Caki2 (cell line): ENCODE measurements around the gene NEAT1. TPM values are rescaled to one million over a fixed set of nuclear protein-coding genes. Genes with fewer than 3 reads are reported as not detected.
"Not testable (repeated sequence)": the region's sequence is repeated elsewhere in the genome, so short reads cannot be mapped to it uniquely, and the experiment has no call there.

ENCODE experiments used
- DNase-seq: peaks from one replicate; pipeline ENCODE4 v3.0.0-alpha.2; 2015; ENCODE audit warnings: low read depth
- in situ Hi-C: cut with HindIII; loops from 2 replicates; pipeline ENCODE4 v1.10.0; 2016; ENCODE audit warnings: low sequenced_read_pairs, low pct_unique_long_range_greater_than_20kb, mixed read lengths
- total RNA-seq: library from RNA; depleted of rRNA; stranded (reverse); fragments of >200 nt; shearing (Covaris generic); gene quantifications from 2 replicates; pipeline ENCODE4 v1.2.3, GENCODE V29; 2014; ENCODE audit warnings: low replicate concordance

The NEAT1 gene
- total RNA-seq, 1 experiment from 2014 or later: 2.3 TPM

DNA sequence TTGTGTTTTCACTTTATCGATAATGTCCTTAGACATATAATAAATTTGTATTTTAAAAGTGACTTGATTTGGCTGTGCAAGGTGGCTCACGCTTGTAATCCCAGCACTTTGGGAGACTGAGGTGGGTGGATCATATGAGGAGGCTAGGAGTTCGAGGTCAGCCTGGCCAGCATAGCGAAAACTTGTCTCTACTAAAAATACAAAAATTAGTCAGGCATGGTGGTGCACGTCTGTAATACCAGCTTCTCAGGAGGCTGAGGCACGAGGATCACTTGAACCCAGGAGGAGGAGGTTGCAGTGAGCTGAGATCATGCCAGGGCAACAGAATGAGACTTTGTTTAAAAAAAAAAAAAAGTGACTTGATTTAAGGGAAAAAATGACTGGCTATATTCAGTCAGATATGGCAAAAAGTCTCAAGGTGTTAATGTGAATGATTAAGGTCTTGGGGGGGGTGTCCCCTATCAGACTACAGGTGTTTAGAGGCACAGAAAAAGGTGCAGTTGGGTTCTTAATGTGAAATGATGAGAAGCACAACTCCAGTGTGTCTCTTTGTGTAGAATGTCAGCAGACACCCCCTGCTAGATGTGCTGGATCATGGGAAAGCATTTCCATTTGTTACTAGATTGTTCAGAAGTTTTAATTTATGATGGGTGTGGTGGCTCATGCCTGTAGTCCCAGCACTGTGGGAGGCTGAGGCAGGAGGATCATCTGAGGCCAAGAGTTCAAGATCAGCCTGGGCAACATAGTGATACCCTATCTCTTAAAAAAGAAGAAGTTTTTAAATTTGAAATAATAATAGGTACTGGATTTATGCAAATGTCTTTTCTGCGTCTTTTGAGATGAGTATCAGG is 17.0 kb downstream of the NEAT1 start:
- DNase-seq: peak; percentile 44
- in situ Hi-C loops: no loop called here

DNA sequence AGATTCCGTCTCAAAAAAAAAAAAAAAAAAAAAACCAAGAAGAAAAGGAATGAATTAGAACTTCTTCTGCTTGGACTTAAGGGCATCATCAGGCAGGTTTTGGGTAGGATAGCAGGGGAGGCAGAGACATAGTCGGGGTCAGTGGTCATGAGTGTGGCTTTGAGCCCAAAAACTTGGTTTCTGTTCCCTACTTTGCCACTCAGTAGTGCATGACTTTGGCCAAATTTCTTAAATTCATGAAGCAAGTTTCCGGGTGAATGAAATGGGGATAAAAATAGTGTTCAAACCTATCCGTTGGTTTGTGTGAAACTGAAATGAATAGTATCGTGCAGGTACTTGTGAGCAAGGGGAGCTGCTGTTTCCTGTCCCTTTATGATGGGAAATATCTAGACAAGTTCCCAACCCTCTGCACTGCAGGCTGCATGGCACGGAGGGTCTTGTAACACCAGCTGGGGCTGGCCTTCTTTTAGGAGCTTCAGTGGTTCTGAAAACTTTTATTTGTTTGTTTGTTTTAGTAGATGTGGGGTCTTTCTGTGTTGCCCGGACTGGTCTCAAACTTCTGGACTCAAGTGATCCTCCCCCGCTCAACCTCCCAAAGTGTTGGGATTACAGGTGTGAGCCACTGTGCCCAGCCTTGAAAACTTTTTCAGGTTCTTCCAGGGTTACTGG is 18.4 kb downstream of the NEAT1 start:
- in situ Hi-C loops: no loop called here
- peak; percentile 46 for DNase-seq

DNA sequence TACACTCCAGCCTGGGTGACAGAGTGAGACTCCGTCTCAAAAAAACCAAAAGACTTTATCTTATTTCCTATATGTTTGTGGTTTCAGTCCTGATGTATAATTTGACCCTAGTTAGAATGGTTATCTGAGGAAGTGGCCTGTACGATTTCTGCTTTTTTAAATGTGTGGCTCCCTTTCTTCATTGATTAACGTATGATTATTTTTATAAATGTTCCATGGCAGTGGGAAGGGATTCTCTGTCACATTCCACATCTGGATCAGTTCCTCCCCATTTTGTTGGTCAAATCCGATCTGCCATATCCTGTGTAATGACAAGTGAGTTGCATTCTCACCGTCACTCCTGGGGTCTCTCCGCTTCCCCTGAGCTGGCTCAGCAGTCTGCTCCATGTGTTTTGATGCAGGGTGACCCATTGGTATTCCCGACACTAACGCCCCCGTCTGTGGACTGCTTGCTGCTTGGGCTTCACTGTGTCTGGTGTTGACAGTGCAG is 20.3 kb downstream of the NEAT1 start:
- in situ Hi-C loops: no loop called here
- DNase-seq: peak; percentile 25

DNA sequence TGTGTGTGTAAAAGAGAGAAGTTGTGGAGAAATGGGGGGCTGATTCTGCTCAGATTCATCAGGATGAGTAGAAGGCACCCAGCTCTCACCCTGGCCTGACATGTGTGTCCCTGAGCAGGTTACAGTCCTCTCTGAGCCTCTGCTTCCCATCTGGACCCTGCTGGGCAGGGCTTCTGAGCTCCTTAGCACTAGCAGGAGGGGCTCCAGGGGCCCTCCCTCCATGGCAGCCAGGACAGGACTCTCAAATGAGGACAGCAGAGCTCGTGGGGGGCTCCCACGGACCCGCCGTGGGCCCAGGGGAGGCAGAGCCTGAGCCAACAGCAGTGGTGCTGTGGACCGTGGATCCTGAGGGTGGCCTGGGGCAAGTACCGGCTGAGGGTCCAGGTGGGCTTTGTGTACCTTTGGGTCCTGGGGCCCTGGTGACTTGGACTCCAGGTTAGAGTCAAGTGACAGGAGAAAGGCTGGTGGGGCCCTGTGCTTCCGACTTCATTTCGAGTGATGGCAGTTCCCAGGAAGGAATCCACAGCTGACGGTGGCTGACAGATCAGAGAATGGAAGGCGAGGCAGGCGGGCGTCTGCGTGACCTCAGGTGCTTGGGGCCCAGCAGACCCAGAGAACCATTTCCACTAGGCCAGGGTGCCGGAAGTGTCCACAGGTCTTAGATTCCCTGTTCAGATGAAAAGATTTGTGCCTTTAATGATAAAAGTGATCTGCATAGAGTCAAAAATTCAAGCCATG is 21.9 kb downstream of the NEAT1 start:
- DNase-seq: no peak

DNA sequence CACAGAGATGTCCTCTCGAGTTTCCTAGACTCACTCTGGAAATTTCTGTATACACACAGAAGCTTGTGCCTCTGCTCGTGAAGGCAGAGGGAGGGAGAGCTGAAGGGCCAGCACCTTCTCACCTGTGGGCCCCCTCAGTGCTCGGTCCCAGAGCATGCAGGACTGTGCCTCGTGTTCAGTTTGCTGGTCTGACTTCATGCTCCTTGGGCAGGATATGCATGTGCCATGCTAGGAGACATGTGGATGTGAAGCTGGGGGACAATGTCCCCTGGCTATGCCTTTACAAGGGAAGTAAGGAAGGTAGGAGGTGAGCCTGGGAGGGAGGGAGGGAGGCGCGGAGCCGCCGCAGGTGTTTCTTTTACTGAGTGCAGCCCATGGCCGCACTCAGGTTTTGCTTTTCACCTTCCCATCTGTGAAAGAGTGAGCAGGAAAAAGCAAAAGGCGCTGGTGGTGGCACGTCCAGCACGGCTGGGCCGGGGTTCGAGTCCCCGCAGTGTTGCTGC is 22.6 kb downstream of the NEAT1 start:
- in situ Hi-C loops: no loop called here
- DNase-seq: no peak

More for the DNA sequence above, 21.9 kb downstream of the NEAT1 start:
- in situ Hi-C loops: no loop called here

DNA sequence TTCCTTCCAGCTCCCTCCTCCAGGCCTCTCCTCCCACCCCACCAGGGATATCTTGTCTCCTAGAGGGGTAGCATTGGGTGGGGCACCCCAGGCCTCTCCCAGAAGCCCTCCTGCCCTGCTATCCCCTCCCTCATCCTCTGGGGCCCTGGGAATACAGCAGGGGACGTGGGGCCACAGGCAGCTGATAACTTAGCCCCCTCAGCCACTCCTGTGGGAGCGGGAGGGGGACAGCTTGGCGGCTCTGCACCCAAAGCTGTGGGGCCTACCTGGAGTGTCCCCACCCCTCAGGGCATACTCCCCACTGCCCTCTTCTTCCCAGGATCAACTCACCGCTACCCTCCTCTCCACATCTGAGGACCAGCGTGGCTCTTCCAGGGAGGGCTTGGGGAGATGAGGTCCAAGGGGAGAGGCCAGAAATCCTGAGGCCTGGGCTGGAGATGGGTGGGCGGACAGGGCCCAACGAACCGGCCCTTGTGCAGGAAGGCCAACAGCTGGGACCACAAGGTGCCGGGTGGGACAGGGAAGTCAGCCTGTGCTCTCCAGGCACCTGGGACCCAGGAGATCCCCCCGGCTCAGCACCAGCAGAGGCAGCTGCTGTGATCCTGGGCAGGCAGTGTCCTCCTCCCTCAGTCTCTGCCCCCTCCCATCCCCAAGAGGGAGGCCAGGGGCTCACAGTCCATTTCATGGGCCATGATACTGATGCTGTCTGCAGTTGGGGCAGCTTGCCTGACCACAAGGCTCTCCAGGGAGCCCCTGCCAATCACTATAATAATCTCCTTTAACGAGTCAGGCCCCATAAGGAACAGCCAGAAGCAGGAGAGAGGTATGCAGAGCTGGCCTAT is 23.2 kb downstream of the NEAT1 start:
- peak; percentile 46 for DNase-seq
- in situ Hi-C loops: no loop called here

DNA sequence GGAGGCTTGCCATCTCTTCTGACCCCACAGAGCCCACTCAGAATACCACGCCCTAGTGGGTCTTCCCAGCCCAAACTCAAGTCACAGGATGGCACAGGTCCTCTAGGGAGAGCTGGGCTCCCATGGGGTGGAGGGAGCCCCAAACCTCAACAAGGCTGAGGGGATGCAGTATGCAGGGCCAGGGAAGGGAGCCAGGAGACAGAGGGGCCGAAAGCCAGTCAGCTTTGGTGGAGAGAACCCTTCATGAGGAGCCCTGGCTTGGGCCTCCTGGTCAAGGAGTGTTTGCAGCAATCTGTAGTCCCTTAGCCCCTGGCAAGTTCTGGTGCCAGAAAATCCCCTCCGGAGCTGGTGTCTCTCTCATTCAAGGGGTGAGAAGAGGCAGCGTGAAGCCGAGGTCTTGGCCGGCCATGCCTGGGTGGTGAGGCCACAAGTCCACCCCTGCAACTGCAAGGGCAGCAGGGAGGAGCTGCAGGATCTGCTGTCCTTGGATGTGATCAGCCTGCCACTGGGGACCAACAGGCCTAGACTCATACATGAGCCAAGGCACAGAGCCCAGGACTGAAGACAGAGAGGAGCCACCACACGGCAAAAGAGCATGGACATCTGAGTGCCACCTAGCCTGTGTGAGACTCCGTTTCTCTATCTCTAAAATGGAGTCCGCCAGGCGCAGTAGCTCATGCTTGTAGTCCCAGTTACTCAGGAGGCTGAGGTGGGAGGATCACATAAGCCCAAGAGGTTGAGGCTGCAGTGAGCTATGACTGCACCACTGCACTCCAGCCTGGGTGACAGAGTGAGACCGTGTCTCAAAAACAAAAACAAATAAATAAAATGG is 24.1 kb downstream of the NEAT1 start:
- peak; percentile 48 for DNase-seq
- in situ Hi-C loops: no loop called here

DNA sequence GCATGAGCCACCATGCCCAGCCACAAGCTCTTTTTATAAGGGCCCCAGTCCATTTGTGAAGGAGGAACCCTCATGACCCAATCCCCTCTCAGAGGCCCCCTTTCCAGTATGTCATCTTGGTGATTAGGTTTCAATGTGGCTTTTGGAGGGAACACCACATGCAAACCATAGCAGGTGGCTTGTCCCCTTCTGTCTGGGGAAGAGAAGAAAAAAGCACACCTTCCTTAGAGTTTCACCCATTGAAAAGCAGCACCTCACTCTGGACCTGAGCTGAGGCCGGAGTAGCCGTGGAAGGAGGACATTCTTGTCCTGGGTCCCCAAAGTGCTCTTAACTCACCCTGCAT is 25.4 kb downstream of the NEAT1 start:
- DNase-seq: peak; percentile 27
- in situ Hi-C loops: no loop called here

DNA sequence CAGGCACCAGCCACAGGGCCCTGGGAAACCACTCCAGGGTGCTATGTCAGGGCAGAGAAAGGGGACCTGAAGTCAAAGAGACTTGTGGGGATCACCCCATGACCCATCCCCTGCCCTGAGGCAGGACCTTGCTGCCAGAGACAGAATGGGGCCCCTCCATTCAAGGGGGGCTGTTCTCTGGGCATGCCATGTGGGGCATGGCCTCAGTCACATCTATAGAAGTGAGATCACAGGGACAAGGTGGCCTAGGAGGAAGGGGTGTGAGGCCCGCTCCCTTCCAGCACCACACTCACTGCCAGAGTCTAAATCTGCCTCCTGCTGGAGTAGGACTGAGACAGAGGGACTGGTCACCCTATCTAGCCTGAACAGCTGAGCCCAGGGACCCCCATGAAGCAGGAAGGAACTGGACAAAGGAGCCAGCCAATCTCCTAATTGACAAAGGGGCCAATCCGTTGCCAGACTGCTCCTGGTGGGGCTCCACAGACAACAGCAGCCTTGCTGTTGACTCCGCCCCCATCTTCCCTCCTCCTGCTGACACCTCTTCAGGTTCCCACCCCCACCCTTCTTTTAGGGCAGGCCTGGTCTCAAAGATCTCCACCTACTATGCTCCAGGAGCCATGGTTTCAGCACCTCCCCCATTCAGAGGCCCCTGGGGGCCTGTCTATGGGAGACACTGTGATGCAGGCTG is 26.0 kb downstream of the NEAT1 start:
- peak; percentile 35 for DNase-seq
- in situ Hi-C loops: no loop called here

DNA sequence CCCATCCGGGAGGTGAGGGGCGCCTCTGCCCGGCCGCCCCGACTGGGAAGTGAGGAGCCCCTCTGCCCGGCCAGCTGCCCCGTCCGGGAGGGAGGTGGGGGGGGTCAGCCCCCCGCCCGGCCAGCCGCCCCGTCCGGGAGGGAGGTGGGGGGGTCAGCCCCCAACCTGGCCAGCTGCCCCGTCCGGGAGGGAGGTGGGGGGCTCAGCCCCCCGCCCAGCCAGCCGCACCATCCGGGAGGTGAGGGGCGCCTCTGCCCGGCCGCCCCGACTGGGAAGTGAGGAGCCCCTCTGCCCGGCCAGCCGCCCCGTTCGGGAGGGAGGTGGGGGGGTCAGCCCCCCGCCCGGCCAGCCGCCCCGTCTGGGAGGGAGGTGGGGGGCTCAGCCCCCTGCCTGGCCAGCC is 28.7 kb downstream of the NEAT1 start:
- DNase-seq, in situ Hi-C loops: not testable (repeated sequence)

DNA sequence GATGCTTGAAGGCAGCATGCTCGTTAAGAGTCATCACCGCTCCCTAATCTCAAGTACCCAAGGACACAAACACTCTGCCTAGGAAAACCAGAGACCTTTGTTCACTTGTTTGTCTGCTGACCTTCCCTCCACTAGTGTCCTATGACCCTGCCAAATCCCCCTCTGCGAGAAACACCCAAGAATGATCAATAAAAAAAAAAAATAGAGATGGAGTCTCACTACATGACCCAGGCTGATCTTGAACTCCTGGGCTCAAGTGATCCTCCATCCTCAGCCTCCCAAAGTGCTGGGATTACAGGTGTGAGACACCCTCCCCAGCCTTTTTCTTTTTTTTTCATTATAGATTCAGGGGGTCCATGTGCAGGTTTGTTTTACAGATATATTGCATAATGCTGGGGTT is 29.7 kb downstream of the NEAT1 start:
- DNase-seq, in situ Hi-C loops: not testable (repeated sequence)

DNA sequence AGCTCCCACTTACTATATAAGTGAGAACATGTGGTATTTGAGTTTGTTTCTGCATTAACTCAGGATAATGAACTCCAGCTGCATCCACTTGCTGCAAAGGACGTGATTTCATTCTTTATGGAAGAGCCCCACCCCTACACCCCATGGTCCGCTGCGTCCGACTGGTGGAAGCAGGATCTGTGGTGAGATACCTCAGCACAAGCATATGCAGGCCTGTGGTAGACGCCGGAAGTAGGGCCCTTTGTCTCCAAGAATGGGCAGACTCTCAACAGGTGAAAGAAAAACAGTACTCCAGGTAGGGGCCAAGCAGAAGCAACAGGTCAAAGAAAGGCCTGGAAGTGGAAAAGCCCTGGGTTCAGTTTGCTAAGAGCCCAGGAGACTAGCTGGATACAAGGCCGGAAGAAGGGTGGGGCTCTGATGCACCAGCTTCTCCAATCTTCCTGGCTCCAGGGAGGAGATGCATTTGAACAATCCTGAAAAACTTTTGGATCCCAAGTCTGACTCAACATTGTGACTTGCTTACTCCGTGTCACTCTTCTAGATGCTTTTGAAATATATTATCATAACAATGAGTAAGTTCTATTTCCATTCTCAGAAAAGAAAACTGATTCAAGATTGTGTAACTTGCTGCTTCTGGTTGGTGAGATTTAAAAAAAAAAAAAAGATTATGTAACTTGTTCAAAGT is 30.4 kb downstream of the NEAT1 start:
- in situ Hi-C loops: no loop called here
- DNase-seq: peak; percentile 56

DNA sequence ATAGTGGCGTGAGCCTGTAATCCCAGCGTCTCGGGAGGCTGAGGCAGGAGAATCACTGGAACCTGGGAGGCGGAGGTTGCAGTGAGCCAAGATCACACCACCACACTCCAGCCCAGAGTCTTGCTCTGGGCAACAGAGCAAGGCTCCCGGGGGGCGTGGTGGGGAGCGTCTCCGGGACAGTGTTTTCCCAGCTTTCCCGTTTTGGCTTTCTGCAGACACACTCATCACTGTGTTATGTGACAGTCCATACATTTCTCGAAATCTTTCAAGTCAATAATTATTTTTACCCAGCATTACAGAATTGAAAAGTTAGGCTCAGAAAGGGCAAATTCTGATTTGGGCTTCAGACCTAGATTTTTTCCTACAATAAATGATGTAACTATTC is 31.7 kb downstream of the NEAT1 start:
- in situ Hi-C loops: no loop called here

DNA sequence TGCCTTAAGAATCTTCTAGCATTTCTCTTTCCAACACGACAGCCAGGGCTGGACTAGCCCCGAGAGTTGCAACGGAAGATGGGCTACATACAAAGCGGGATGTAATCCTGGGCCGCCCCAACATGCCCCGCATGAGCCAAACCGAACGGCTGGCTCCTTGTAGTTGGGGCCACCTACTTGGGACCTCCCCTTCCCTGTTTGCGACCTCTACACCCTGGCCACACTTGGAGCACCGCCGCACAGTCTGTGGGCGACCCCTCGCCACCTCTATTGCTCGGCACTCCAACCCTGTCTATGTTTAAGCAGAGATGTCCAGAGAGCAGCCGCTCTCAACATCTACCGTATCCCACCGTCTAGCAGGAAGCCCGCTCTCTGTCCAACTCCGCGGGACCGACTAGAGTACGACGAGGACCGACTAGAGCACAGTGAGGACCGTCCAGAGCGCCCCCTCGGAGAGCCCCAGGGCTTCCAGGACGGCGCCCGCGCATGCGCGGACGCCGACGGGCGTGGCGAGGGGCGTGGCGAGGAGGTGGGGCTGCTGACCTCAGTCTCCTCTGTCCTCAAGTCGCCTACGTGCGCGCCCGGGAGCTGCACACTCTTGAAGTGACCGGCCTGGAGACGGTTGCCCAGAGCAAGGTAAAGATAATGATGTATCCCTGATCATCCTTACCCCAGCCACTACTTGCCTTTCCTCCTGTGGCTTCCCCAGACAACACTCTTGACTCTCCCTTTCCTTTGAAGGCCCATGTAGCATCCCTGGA is 32.3 kb downstream of the NEAT1 start:
- DNase-seq: peak; percentile 91
- in situ Hi-C loops: no loop called here

More for the DNA sequence above, 31.7 kb downstream of the NEAT1 start:
- DNase-seq: no peak

DNA sequence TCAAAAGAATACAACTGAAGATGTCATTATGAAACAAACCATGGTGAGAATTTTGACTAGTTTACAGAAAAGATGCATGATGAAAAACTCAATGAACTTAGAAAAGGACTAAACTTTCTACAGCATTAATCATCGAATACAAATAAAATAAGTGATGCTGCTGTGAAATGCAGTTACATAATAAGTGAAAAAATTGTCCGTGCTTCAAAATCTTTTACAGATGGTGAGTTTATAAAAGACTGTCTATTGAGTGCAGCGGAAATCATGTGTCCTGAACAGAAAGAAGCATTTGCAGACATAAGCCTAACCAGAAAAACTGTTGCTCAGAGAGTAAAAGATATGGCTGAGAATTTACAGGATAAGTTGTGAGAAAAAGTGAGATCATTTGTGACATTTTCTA is 33.8 kb downstream of the NEAT1 start:
- in situ Hi-C loops: no loop called here

More for the DNA sequence above, 33.8 kb downstream of the NEAT1 start:
- no peak for DNase-seq
